Omental fat pad (tissue), 4 donors: ENCODE data around the gene STX16. TPM values are rescaled to one million over a fixed set of nuclear protein-coding genes. Genes with fewer than 3 reads are reported as not detected.

ENCODE experiments used
- ATAC-seq: fragments of 150-250 bp; one replicate; pipeline ENCODE4 v1.9.1; 2016; ENCODE audit warnings: mild to moderate bottlenecking, moderate library complexity; ENCODE audit not compliant: low FRiP score
- DNase-seq: peaks from one replicate; pipeline ENCODE4 v3.0.0-alpha.2; 2019; ENCODE audit warnings: low spot score
- CTCF ChIP-seq, 3 donors: fragments of 450-650 bp; IDR thresholded peaks; one replicate each; pipeline ENCODE4 v1.5.1; 2016 to 2017; ENCODE audit warnings: antibody characterized with exemption in 3 of 3, mild to moderate bottlenecking in 3 of 3, moderate library complexity in 2 of 3
- total RNA-seq, 4 donors: library from RNA; depleted of rRNA; stranded (reverse); fragments of >200 nt; gene quantifications; one replicate each; pipeline ENCODE4 v1.1.0, GENCODE V29; 2016

STX16 gene
- total RNA-seq, 4 donors from 2014 or later, result 38.5 to 87.2 (median 49.1) TPM

GRCh38 chr20:58613061-58613854, 37.8 kb upstream of the STX16 start:
- ATAC-seq (no peak), DNase-seq (no peak)
- TF ChIP-seq CTCF (IDR thresholded peaks at IDR 0.05), result no peak

GRCh38 chr20:58614366-58614765, 36.7 kb upstream of the STX16 start:
- ATAC-seq (no peak), DNase-seq (no peak)
- no peak for TF ChIP-seq CTCF (IDR thresholded peaks at IDR 0.05)

- ATAC-seq (no peak), DNase-seq (no peak)
- TF ChIP-seq CTCF (IDR thresholded peaks at IDR 0.05), result no peak
Observed at GRCh38 chr20:58614984-58615760, 35.9 kb upstream of the STX16 start.

GRCh38 chr20:58616411-58616810, 34.7 kb upstream of the STX16 start:
- no peak for ATAC-seq
- no peak for TF ChIP-seq CTCF (IDR thresholded peaks at IDR 0.05)
- DNase-seq, result no peak

- no peak for TF ChIP-seq CTCF (IDR thresholded peaks at IDR 0.05)
- no peak for DNase-seq
- no peak for ATAC-seq
Observed at GRCh38 chr20:58617158-58617557, 33.9 kb upstream of the STX16 start.

GRCh38 chr20:58618351-58619076, 32.6 kb upstream of the STX16 start:
- TF ChIP-seq CTCF (IDR thresholded peaks at IDR 0.05), result no peak
- no peak for DNase-seq
- no peak for ATAC-seq
